ENCODE results near the gene SHB. TPM values are rescaled to one million over a fixed set of nuclear protein-coding genes. Genes with fewer than 3 reads are reported as not detected.
A peak's percentile ranks its signal among the peaks of the same experiment; 100 is the strongest.

The SHB gene
- total and polyA plus RNA-seq, 2 of the 8 experiments (the other 6 are each of a cell fraction or from before 2014, with no cell fraction given), result 4.1 to 12.6 TPM

DNA sequence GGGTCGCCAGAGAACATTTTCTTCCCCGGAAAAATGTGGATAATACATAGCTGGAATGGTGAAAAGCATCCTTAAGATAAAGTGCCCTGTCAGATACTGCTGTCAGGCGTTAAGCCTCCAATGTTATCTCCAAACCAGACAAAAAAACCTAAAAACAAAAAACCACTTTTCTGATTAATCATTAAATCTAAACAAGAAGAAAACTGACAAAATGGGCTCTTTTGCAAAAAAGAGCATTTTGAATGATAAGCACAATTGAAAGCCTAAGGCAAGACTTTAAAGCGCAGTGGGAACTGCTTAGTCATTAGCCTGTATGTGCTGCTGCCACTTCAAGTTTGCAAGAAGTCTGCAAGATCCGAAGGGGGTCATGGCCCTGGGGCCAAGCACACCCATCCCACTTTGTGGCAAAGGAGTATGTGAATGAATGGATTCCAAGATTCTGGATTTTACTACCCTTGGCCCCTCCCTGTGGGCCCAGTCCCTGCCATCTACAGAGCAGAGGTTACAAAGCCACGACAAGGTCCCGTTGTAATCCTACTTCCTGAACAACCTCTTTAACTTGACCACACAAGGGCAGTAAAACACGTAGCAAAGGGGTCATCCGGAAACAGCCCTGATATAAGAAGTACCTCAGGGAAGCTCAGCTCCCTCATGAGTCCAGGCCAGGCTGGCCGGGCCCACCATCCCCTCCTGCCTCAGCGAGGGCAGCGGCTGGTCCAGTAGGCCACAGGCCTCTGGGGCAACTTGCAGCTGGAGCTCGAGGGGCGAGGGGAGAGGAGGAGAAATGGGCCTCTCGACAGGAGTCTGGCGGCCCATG lies 29.7 kb downstream of the SHB start:
- Histone ChIP-seq H2AK5ac (ENCODE audit: low read depth, low read length) (no peak overlapping the region; the same call in 1 of the 2 replicates), H3K18ac (ENCODE audit: extremely low read depth, low read length) (peak overlapping the region; percentile 15; the same call in 1 of the 2 replicates), H4K5ac (ENCODE audit: insufficient read length, low read depth, low read length) (no peak overlapping the region), H3K79me2 (ENCODE audit: control insufficient read depth in 1 of 2, insufficient read depth in 2 of 2, low read length in 2 of 2) (peaks cover 0 to 24% of the 10 kb centered on the region in 2 experiments; a peak in 1 of 4 replicates), H3K23me2 (ENCODE audit: low read depth, low read length) (no peaks in the 10 kb centered on the region), H4K20me1 (replicated peaks in 1 of 2; ENCODE audit: control insufficient read depth in 1 of 2, insufficient read depth in 2 of 2, low read length in 2 of 2) (peaks cover 0 to 3% of the 10 kb centered on the region in 2 experiments), H2AFZ (ENCODE audit: low read length) (no peak overlapping the region), H3K9me3 (ENCODE audit: insufficient read depth in 2 of 2, low read depth in 1 of 2, low read length in 1 of 2) (no peaks in the 10 kb centered on the region), H3K56ac (replicated peaks; ENCODE audit: insufficient read length, low read depth, low read length) (no peak overlapping the region), H3K4me2 (ENCODE audit: insufficient read depth in 1 of 2, low read depth in 2 of 2, low read length in 2 of 2) (no peak overlapping the region), H3K79me1 (ENCODE audit: low read depth, low read length) (peaks cover 7% of the 10 kb centered on the region), H3K4me3 (ENCODE audit: extremely low read depth in 1 of 4, insufficient read depth in 2 of 4, low read depth in 3 of 4, low read length in 4 of 4) (no peak overlapping the region), H3K27ac (ENCODE audit: low read depth, low read length) (no peak overlapping the region), H3K4me1 (replicated peaks in 1 of 4; ENCODE audit: control insufficient read depth in 3 of 4, insufficient read depth in 4 of 4, low read length in 3 of 4) (peaks cover 9 to 25% (median 13%) of the 10 kb centered on the region in 4 experiments), H2BK120ac (replicated peaks; ENCODE audit: low read depth, low read length) (no peak overlapping the region), H3K23ac (ENCODE audit: insufficient read length) (no peak overlapping the region), H3K14ac (ENCODE audit: insufficient read length) (no peak overlapping the region), H3K4ac (replicated peaks; ENCODE audit: insufficient read length, low read depth, low read length) (no peak overlapping the region), H4K91ac (replicated peaks; ENCODE audit: insufficient read length, low read length) (no peak overlapping the region), H2BK20ac (ENCODE audit: low read length) (no peak overlapping the region), H3K27me3 (replicated peaks in 1 of 4; ENCODE audit: control insufficient read depth in 3 of 4, extremely low read depth in 1 of 4, insufficient read depth in 3 of 4, low read length in 3 of 4) (no peaks in the 10 kb centered on the region), H2BK12ac (ENCODE audit: low read depth, low read length) (peak overlapping the region; percentile 11; the same call in 1 of the 2 replicates), H2BK15ac (ENCODE audit: low read length) (peak overlapping the region; percentile 29; the same call in 1 of the 2 replicates), H4K8ac (ENCODE audit: extremely low read depth, insufficient read depth, low read length) (no peak overlapping the region), H3K36me3 (ENCODE audit: control insufficient read depth in 2 of 4, insufficient read depth in 4 of 4, low read length in 3 of 4) (no peaks in the 10 kb centered on the region), H3K9ac (replicated peaks in 1 of 4; ENCODE audit: extremely low read depth in 1 of 4, low read depth in 3 of 4, low read length in 3 of 4) (no peak overlapping the region), H2BK5ac (ENCODE audit: low read depth, low read length) (peak overlapping the region; percentile 83)
- CTCF ChIA-PET (ENCODE audit: partially characterized antibody), result interaction anchor here (0.7 to 2.6 kb wide), 5 partner anchors 10 to 49 kb away, joined by 3 to 9 read pairs (median 6); no protein-coding TSS in a partner anchor
- FAIRE-seq (no peak), DNase-seq (ENCODE audit: low read depth in 1 of 2, low spot score in 2 of 2) (no peak)
- POLR2A ChIA-PET (ENCODE audit: partially characterized antibody), result interaction anchor here (0.7 to 2.0 kb wide), 3 partner anchors 10 to 22 kb away, joined by 3 to 4 read pairs (median 4); no protein-coding TSS in a partner anchor
- WGBS, 2 experiments (ENCODE audit: extremely low coverage in 1 of 2, insufficient coverage in 1 of 2, insufficient read length in 1 of 2, insufficient replicate concordance in 2 of 2, low coverage in 1 of 2, low lambda C conversion rate in 2 of 2, missing lambda C conversion rate in 1 of 2), result 82% methylated on average over 15 of the region's 16 CpGs; no CpG with 5 or more reads in 1 of the 2 experiments
- no peak for TF ChIP-seq SP2 (IDR thresholded peaks at IDR 0.05; ENCODE audit: low read length)
- TF ChIP-seq HDAC2 (IDR thresholded peaks at IDR 0.05; ENCODE audit: borderline replicate concordance in 1 of 2, low read depth in 2 of 2, low read length in 2 of 2), result no peak
